HEK293 (cell line): ENCODE measurements around the gene FAM76A.
A peak's percentile ranks its signal among the peaks of the same experiment; 100 is the strongest.

Experiments used
- TCF7L2 ChIP-seq: IDR thresholded peaks from 2 replicates; pipeline ENCODE4 v1.6.1; 2011; ENCODE audit warnings: low read depth, mild to moderate bottlenecking, inconsistent platforms, low read length, moderate library complexity, borderline replicate concordance
- ZNF155 ChIP-seq: fragments of 450-650 bp; formaldehyde crosslinking; IDR thresholded peaks from 2 replicates; pipeline ENCODE4 v1.5.1; 2016; ENCODE audit warnings: missing biosample characterization, missing genetic modification characterization
- ZNF184 ChIP-seq: fragments of 450-650 bp; IDR thresholded peaks from 2 replicates; pipeline ENCODE4 v1.5.1; 2018; ENCODE audit warnings: missing biosample characterization, mild to moderate bottlenecking, missing genetic modification characterization
- ZNF239 ChIP-seq: fragments of 450-650 bp; formaldehyde crosslinking; IDR thresholded peaks from 2 replicates; pipeline ENCODE4 v1.5.1; 2016; ENCODE audit warnings: missing biosample characterization, missing genetic modification characterization
- ZNF274 ChIP-seq, 2 experiments: fragments of 200-500 bp in 1 of 2; fragments of 450-650 bp in 1 of 2; sonication (Bioruptor generic) in 1 of 2; formaldehyde crosslinking in 1 of 2; IDR thresholded peaks; 2 replicates each; pipeline versions ENCODE4 v1.5.1 to v1.6.1; 2014 to 2016; ENCODE audit warnings: borderline replicate concordance in 1 of 2, inconsistent platforms in 1 of 2, low read length in 1 of 2, missing biosample characterization in 1 of 2, missing genetic modification characterization in 1 of 2
- ZNF391 ChIP-seq: fragments of 450-650 bp; formaldehyde crosslinking; IDR thresholded peaks from 2 replicates; pipeline ENCODE4 v1.5.1; 2016; ENCODE audit warnings: low read depth, missing biosample characterization, missing genetic modification characterization, borderline replicate concordance
- ZNF394 ChIP-seq: fragments of 450-650 bp; formaldehyde crosslinking; IDR thresholded peaks from 2 replicates; pipeline ENCODE4 v1.5.1; 2016; ENCODE audit warnings: missing biosample characterization, missing genetic modification characterization, mild to moderate bottlenecking, moderate library complexity, borderline replicate concordance
- ZNF549 ChIP-seq: fragments of 450-650 bp; IDR thresholded peaks from 2 replicates; pipeline ENCODE4 v1.5.1; 2018; ENCODE audit warnings: missing biosample characterization, missing genetic modification characterization, mild to moderate bottlenecking, inconsistent platforms, moderate library complexity
- TF ChIP-seq, protein P1 (sequence below): fragments of 450-650 bp; formaldehyde crosslinking; IDR thresholded peaks from 2 replicates; pipeline ENCODE4 v1.5.1; 2016; ENCODE audit warnings: missing biosample characterization, missing genetic modification characterization
- TF ChIP-seq, protein P2 (sequence below): fragments of 450-650 bp; formaldehyde crosslinking; conservative IDR thresholded peaks from 2 replicates; pipeline ENCODE4 v1.5.1; 2016; ENCODE audit warnings: low read depth, missing biosample characterization, missing genetic modification characterization

GRCh38 chr1:27725374-27726172, at the start of gene FAM76A:
- no peak for TF ChIP-seq TCF7L2
- no peak for TF ChIP-seq ZNF394 (tag by site-specific recombination)
- TF ChIP-seq, protein P1, sequence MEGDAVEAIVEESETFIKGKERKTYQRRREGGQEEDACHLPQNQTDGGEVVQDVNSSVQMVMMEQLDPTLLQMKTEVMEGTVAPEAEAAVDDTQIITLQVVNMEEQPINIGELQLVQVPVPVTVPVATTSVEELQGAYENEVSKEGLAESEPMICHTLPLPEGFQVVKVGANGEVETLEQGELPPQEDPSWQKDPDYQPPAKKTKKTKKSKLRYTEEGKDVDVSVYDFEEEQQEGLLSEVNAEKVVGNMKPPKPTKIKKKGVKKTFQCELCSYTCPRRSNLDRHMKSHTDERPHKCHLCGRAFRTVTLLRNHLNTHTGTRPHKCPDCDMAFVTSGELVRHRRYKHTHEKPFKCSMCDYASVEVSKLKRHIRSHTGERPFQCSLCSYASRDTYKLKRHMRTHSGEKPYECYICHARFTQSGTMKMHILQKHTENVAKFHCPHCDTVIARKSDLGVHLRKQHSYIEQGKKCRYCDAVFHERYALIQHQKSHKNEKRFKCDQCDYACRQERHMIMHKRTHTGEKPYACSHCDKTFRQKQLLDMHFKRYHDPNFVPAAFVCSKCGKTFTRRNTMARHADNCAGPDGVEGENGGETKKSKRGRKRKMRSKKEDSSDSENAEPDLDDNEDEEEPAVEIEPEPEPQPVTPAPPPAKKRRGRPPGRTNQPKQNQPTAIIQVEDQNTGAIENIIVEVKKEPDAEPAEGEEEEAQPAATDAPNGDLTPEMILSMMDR (tag by site-specific recombination), result peak; percentile 98
- no peak for TF ChIP-seq ZNF184
- TF ChIP-seq, protein P2, sequence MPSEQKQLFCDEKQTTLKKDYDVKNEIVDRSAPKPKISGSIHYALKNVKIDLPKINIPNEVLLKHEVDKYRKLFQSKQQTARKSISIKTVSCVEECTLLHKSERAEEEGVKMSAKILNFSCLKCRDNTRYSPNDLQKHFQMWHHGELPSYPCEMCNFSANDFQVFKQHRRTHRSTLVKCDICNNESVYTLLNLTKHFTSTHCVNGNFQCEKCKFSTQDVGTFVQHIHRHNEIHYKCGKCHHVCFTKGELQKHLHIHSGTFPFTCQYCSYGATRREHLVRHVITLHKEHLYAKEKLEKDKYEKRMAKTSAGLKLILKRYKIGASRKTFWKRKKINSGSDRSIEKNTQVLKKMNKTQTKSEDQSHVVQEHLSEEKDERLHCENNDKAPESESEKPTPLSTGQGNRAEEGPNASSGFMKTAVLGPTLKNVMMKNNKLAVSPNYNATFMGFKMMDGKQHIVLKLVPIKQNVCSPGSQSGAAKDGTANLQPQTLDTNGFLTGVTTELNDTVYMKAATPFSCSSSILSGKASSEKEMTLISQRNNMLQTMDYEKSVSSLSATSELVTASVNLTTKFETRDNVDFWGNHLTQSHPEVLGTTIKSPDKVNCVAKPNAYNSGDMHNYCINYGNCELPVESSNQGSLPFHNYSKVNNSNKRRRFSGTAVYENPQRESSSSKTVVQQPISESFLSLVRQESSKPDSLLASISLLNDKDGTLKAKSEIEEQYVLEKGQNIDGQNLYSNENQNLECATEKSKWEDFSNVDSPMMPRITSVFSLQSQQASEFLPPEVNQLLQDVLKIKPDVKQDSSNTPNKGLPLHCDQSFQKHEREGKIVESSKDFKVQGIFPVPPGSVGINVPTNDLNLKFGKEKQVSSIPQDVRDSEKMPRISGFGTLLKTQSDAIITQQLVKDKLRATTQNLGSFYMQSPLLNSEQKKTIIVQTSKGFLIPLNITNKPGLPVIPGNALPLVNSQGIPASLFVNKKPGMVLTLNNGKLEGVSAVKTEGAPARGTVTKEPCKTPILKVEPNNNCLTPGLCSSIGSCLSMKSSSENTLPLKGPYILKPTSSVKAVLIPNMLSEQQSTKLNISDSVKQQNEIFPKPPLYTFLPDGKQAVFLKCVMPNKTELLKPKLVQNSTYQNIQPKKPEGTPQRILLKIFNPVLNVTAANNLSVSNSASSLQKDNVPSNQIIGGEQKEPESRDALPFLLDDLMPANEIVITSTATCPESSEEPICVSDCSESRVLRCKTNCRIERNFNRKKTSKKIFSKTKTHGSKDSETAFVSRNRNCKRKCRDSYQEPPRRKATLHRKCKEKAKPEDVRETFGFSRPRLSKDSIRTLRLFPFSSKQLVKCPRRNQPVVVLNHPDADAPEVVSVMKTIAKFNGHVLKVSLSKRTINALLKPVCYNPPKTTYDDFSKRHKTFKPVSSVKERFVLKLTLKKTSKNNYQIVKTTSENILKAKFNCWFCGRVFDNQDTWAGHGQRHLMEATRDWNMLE, result no peak
- no peak for TF ChIP-seq ZNF239 (tag by site-specific recombination)
- no peak for TF ChIP-seq ZNF274 (IDR thresholded peaks at IDR 0.05; ENCODE audit: low read length)
- TF ChIP-seq ZNF274 (tag by site-specific recombination; IDR thresholded peaks at IDR 0.05; ENCODE audit: borderline replicate concordance), result no peak
- TF ChIP-seq ZNF549, result peak; percentile 99
- no peak for TF ChIP-seq ZNF155 (tag by site-specific recombination)
- no peak; the same call in 1 of the 2 replicates for TF ChIP-seq ZNF391 (tag by site-specific recombination)
